HuH-7.5 (cell line): ENCODE measurements around the gene NPNT.
"Not testable (repeated sequence)": the region's sequence is repeated elsewhere in the genome, so short reads cannot be mapped to it uniquely, and the experiment has no call there.

Source experiments
- DNase-seq: peaks from one replicate; pipeline ENCODE4 v3.0.0; 2011; ENCODE audit warnings: low spot score

The NPNT gene

DNA sequence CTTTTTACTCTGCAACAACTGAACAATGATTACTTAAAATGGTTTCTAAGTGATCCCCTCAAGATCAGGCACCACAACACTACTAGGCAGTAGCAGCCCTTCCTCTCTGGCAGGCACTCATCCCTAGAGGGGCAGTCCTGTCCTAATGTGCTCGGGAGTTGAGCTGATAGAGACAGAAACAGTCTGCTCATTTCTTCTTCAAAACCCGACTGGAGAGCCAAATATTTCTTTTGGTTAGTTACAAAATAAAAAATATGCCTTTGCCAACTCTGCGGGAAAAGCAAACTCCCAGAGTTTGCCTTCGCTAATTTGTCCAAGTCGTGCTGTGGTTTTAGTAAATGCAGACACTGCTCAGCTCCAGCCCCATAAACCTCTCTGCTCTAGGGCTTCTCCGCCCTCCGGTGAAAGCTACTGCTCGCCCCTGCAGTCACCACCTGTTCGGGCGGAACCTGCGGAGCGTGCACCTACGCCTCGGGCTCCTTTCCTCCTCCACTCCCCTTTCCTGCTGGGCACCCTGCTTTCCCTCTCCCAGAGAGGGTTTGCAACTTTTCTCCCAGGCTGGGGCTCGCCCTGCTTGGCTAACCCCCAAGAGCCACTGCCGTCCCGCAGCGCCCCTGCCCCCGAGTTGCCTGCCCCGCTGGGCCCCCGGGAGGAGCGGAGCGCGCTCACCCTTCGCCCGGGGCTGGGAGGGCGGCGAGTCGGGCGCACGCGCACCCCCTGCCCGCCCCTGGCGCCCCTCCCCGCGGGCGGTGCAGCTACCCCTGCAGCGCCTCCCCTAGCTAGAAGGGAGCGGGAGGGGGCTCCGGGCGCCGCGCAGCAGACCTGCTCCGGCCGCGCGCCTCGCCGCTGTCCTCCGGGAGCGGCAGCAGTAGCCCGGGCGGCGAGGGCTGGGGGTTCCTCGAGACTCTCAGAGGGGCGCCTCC lies at the start of gene NPNT:
NPNT (plus strand) TSS at position 812 of the 923 bp plus-strand sequence. CDS start 182 bp downstream, outside the sequence.
- DNase-seq = no peak

- no peak for DNase-seq
These were observed 49.7 kb upstream of the NPNT start for GRCh38 chr4:105845559-105845958.

GRCh38 chr4:105848359-105848758 lies 46.9 kb upstream of the NPNT start:
- not testable (repeated sequence) for DNase-seq

- DNase-seq = no peak
These were observed 44.1 kb upstream of the NPNT start for GRCh38 chr4:105851196-105851595.

- not testable (repeated sequence) for DNase-seq
These were observed 43.0 kb upstream of the NPNT start for GRCh38 chr4:105852230-105852629.

DNA sequence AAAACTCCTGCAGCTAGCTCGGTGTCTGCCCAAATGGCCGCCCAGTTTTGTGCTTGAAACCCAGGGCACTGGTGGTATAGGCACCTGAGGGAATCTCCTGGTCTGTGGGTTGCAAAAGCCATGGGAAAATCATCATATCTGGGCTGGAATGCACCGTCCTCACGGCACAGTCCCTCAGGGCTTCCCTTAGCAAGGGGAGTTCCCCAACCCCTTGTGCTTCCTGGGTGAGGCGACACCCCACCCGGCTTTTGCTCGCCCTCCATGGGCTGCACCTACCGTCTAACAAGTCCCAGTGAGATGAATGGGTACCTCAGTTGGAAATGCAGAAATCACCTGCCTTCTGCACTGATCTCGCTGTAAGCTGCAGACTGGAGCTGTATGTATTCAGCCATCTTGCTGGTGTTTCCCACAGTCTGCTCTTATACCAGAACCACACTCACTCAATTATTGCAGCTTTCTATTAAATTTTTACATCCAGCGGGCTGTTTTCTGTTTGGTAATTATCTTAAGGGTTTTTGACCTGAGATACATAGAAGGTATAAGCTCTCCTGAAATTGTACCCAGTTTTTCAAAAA lies 36.7 kb upstream of the NPNT start:
- no peak for DNase-seq

GRCh38 chr4:105859233-105859632 lies 36.0 kb upstream of the NPNT start:
- DNase-seq = no peak

DNA sequence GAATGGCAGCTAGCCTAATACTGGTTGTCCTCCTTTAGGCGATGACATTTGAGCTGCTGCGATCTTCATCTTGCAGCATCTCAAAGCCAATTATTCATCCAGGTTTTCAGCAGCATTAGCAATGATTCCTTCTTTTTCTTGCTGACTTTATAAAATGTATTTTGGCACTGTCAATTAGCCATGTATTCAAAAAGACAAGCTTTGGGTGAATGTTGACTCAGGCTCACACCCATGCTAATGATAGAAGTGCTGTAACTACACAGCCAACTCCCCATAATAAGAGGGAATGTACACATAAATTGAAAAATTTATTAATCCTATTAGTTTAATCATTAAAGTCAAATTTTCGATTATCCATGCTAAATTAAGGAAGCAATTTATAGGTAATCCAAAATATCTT lies 24.3 kb upstream of the NPNT start:
- no peak for DNase-seq

- no peak for DNase-seq
These were observed 23.3 kb upstream of the NPNT start for GRCh38 chr4:105871997-105872396.

DNA sequence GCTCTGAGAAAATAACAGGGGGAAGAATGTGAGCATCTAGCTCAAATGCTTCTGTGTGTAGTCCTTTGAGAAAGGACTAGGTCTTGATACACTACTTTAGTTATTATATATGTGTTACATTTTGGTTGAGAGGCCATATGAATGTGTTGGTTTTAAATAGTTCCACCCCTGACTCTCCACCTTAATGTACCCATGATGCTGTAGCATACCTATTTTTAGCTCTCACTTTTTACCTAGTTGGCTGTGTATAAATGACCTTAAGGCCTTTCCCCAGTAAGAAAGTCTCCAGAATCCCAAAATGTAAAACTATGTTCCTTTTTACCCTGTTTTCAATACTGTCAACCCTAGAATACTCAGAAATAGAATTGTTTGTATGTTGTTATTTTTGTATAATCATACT lies 20.0 kb upstream of the NPNT start:
- no peak for DNase-seq

- DNase-seq = no peak
These were observed 16.6 kb upstream of the NPNT start for GRCh38 chr4:105878668-105879067.

DNA sequence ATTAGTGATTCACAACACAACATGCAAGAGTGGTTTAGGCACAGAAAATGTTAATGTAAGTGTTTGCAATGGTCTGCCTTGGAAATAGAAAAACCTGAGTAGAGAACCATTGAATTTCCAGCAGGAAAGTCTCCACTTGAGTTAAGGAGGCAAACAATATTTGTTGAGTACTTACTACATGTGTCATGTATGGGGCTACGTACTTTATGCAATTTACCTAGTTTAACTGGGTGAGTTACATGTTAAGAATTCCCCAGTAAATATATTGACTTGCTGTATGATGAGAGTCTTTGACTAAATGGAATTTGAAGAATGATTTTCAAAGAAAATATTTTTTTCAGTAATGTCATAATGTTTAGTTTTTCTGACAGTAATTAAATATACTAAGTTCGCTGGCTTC lies 7.8 kb upstream of the NPNT start:
- no peak for DNase-seq

GRCh38 chr4:105895583-105896460 lies 551 bp downstream of the NPNT start:
- peak; percentile 11 for DNase-seq

DNA sequence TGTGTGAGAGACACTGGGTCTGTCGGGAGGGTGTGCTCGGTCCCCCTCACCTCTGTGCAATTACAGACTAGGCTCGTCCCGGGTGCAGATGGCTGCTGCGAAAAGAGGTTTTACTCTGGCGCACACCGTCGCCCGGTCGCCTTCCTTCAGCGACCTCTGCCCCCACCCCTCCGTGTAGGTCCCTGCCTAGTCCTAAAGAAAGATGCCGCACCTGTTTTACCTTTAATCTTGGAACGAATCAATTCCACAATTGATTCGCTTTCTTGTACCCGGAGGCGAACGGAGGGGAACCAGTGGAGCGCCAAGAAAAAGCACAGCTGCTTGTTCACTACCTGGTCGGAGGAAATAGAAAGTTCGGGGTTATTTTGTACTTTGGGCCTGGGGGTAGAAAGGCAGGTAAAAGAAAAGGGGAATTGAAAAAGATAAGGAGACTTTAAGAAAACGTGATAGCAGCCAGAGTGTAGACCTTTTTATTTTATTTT lies 1.2 kb downstream of the NPNT start:
- peak; percentile 23 for DNase-seq

- DNase-seq = no peak
These were observed 1.9 kb downstream of the NPNT start for GRCh38 chr4:105896984-105897775.

- DNase-seq = no peak
These were observed 5.3 kb downstream of the NPNT start for GRCh38 chr4:105900541-105900940.

- DNase-seq = no peak
These were observed 7.4 kb downstream of the NPNT start for GRCh38 chr4:105902550-105903262.

DNA sequence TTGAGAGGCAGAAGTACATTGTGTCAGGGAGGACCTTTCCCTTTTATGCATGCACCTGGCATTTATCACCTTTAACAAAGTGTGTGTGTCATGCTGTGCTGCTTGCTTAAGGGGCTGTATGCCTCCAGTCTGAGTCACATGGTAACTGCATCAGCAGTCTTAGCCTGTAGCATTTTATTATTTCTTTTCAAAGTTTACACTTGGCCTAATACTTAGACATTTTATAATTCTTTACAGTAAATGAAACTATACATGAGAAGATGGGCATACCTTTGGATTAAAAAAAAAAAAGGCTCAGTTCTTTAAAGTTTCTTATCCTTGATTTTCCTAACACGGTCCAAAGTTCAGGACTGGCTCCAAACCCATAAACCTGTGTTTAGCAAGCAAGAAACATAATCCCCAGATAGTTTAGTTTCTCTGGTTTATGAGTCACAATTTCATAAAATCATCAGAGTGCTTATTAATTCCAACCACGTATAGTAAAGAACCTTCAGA lies 14.6 kb downstream of the NPNT start:
- DNase-seq = no peak

DNA sequence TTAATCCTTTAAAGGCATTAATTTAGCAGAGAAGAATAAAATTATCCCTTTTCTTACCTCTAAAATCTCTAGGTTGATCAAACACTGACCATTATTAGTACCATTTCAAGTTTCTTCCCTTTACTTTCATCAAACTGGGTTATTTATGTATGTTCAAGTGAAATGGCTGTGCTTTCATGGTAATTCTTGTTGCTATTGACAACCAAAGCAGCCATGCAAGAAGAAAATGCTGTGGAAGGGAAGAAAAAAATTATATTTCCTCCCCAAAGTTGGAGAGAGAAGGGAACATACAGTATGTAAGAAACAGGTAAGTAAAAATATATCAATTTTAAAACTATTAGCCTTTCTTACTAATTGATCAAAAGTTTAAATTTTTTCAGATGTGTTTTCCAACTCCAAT lies 16.2 kb downstream of the NPNT start:
- DNase-seq = no peak

GRCh38 chr4:105912633-105913032 lies 17.4 kb downstream of the NPNT start:
- DNase-seq = no peak
